Measurements from ENCODE around the gene TRMT61B. TPM values are rescaled to one million over a fixed set of nuclear protein-coding genes. Genes with fewer than 3 reads are reported as not detected.

The TRMT61B gene
- total and polyA plus RNA-seq, 9 of the 15 experiments (the other 6 are each of a cell fraction or from before 2014, with no cell fraction given): 13.2 to 28.3 (median 19.5) TPM

DNA sequence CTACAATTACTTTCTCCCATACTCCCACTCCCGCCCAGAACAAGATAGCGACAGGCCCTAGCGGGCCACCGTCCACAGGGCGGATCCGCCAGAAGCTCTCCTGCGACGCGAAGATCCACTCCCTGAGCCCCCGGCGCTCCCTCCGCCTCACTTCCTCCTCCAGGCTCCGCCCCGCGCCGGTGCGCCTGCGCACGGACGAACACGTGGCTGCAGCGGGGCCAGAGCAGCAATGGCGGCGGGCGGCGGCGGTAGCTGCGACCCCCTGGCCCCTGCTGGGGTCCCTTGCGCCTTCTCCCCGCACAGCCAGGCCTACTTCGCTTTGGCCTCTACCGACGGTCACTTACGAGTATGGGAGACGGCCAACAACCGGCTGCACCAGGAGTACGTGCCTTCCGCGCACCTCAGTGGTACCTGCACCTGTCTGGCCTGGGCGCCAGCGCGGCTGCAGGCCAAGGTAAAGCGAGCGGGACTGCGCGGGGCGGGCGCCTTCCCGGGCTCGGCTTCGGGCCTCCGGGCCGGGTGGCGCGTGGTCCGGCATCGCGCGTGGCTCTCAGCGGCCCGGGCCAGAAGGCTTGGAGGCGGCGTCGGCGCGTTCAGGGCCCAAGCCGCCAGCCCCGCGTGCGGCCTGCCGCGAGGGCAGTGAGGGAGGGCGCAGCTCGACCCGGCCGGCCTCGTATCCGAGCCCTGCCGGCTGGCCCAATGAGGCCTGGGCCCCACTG, 24.5 kb upstream of the TRMT61B start, which contains the start of gene WDR43 (continued):
- TF ChIP-seq, protein P1, sequence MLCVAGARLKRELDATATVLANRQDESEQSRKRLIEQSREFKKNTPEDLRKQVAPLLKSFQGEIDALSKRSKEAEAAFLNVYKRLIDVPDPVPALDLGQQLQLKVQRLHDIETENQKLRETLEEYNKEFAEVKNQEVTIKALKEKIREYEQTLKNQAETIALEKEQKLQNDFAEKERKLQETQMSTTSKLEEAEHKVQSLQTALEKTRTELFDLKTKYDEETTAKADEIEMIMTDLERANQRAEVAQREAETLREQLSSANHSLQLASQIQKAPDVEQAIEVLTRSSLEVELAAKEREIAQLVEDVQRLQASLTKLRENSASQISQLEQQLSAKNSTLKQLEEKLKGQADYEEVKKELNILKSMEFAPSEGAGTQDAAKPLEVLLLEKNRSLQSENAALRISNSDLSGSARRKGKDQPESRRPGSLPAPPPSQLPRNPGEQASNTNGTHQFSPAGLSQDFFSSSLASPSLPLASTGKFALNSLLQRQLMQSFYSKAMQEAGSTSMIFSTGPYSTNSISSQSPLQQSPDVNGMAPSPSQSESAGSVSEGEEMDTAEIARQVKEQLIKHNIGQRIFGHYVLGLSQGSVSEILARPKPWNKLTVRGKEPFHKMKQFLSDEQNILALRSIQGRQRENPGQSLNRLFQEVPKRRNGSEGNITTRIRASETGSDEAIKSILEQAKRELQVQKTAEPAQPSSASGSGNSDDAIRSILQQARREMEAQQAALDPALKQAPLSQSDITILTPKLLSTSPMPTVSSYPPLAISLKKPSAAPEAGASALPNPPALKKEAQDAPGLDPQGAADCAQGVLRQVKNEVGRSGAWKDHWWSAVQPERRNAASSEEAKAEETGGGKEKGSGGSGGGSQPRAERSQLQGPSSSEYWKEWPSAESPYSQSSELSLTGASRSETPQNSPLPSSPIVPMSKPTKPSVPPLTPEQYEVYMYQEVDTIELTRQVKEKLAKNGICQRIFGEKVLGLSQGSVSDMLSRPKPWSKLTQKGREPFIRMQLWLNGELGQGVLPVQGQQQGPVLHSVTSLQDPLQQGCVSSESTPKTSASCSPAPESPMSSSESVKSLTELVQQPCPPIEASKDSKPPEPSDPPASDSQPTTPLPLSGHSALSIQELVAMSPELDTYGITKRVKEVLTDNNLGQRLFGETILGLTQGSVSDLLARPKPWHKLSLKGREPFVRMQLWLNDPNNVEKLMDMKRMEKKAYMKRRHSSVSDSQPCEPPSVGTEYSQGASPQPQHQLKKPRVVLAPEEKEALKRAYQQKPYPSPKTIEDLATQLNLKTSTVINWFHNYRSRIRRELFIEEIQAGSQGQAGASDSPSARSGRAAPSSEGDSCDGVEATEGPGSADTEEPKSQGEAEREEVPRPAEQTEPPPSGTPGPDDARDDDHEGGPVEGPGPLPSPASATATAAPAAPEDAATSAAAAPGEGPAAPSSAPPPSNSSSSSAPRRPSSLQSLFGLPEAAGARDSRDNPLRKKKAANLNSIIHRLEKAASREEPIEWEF (CRISPR knock-in tag; IDR thresholded peaks at IDR 0.05): no peak
- TF ChIP-seq, protein P2, sequence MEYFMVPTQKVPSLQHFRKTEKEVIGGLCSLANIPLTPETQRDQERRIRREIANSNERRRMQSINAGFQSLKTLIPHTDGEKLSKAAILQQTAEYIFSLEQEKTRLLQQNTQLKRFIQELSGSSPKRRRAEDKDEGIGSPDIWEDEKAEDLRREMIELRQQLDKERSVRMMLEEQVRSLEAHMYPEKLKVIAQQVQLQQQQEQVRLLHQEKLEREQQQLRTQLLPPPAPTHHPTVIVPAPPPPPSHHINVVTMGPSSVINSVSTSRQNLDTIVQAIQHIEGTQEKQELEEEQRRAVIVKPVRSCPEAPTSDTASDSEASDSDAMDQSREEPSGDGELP (CRISPR knock-in tag; IDR thresholded peaks at IDR 0.05; ENCODE audit: borderline replicate concordance): peak; percentile 83
- TF ChIP-seq, protein P3, sequence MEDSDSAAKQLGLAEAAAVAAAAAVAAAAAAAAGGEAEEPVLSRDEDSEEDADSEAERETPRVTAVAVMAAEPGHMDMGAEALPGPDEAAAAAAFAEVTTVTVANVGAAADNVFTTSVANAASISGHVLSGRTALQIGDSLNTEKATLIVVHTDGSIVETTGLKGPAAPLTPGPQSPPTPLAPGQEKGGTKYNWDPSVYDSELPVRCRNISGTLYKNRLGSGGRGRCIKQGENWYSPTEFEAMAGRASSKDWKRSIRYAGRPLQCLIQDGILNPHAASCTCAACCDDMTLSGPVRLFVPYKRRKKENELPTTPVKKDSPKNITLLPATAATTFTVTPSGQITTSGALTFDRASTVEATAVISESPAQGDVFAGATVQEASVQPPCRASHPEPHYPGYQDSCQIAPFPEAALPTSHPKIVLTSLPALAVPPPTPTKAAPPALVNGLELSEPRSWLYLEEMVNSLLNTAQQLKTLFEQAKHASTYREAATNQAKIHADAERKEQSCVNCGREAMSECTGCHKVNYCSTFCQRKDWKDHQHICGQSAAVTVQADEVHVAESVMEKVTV (CRISPR knock-in tag; IDR thresholded peaks at IDR 0.05): no peak
- TF ChIP-seq FOXJ2 (tag; IDR thresholded peaks at IDR 0.05) (no peak), XRCC3 (IDR thresholded peaks at IDR 0.05) (no peak), ETS2 (tag; IDR thresholded peaks at IDR 0.05; ENCODE audit: borderline replicate concordance, poor library complexity, severe bottlenecking) (no peak), TEAD4 (IDR thresholded peaks at IDR 0.05; ENCODE audit: low read length) (peak; percentile 28; the same call in 1 of the 2 replicates), TEAD4 (CRISPR knock-in tag; IDR thresholded peaks at IDR 0.05; ENCODE audit: borderline replicate concordance) (no peak; the same call in 1 of the 2 replicates), CHD4 (IDR thresholded peaks at IDR 0.05; ENCODE audit: insufficient read depth, insufficient replicate concordance, low read depth, low read length, poor library complexity, severe bottlenecking) (no peak), CSDE1 (IDR thresholded peaks at IDR 0.05) (no peak), ZNF134 (CRISPR knock-in tag; conservative IDR thresholded peaks at IDR 0.05) (no peak), RBM22 (IDR thresholded peaks at IDR 0.05; ENCODE audit: low read depth, low read length, poor library complexity, severe bottlenecking) (peak; percentile 60), SIRT6 (IDR thresholded peaks at IDR 0.05; ENCODE audit: low read depth, low read length) (no peak), TOE1 (IDR thresholded peaks at IDR 0.05; ENCODE audit: borderline replicate concordance) (peak; percentile 98), TOE1 (CRISPR knock-in tag; IDR thresholded peaks at IDR 0.05; ENCODE audit: borderline replicate concordance, low read depth) (no peak), ZNF24 (IDR thresholded peaks at IDR 0.05) (no peak), ZKSCAN3 (CRISPR knock-in tag; IDR thresholded peaks at IDR 0.05) (no peak)
- TF ChIP-seq, protein P4, sequence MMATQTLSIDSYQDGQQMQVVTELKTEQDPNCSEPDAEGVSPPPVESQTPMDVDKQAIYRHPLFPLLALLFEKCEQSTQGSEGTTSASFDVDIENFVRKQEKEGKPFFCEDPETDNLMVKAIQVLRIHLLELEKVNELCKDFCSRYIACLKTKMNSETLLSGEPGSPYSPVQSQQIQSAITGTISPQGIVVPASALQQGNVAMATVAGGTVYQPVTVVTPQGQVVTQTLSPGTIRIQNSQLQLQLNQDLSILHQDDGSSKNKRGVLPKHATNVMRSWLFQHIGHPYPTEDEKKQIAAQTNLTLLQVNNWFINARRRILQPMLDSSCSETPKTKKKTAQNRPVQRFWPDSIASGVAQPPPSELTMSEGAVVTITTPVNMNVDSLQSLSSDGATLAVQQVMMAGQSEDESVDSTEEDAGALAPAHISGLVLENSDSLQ (IDR thresholded peaks at IDR 0.05): peak; percentile 23; the same call in 1 of the 2 replicates
